Renal cortical epithelial cell (primary cell): Measurements from ENCODE around the gene RTN4RL2. TPM values are rescaled to one million over a fixed set of nuclear protein-coding genes. Genes with fewer than 3 reads are reported as not detected.
A peak's percentile ranks its signal among the peaks of the same experiment; 100 is the strongest.

Experiments used
- DNase-seq: peaks from one replicate; pipeline ENCODE4 v3.0.0-alpha.2; 2011; ENCODE audit warnings: low read depth
- total RNA-seq: library from RNA; depleted of rRNA; stranded (reverse); fragments of >200 nt; gene quantifications from 2 replicates; pipeline ENCODE4 v1.2.3, GENCODE V29; 2014

The RTN4RL2 gene
- total RNA-seq, 1 donor from 2014 or later = 0.05 TPM

GRCh38 chr11:57481315-57481714, 21.0 kb downstream of the RTN4RL2 start:
- DNase-seq = no peak

GRCh38 chr11:57481915-57482781, 21.8 kb downstream of the RTN4RL2 start:
- DNase-seq = no peak

GRCh38 chr11:57482782-57483561, 22.6 kb downstream of the RTN4RL2 start:
- no peak for DNase-seq

- no peak for DNase-seq
Measured at GRCh38 chr11:57483562-57483918, 23.2 kb downstream of the RTN4RL2 start.

GRCh38 chr11:57484141-57484710, 23.9 kb downstream of the RTN4RL2 start:
- no peak for DNase-seq

GRCh38 chr11:57485217-57485990, 25.1 kb downstream of the RTN4RL2 start:
- DNase-seq = no peak

GRCh38 chr11:57487021-57487778, 26.9 kb downstream of the RTN4RL2 start:
- no peak for DNase-seq

GRCh38 chr11:57487920-57488659, 27.8 kb downstream of the RTN4RL2 start:
- DNase-seq = no peak

GRCh38 chr11:57490456-57491248, 30.3 kb downstream of the RTN4RL2 start:
- no peak for DNase-seq

- no peak for DNase-seq
Measured at GRCh38 chr11:57491371-57492061, 31.2 kb downstream of the RTN4RL2 start.

GRCh38 chr11:57493507-57494503, 33.5 kb downstream of the RTN4RL2 start:
- peak; percentile 45 for DNase-seq

GRCh38 chr11:57496109-57496820, 35.9 kb downstream of the RTN4RL2 start:
- no peak for DNase-seq

- no peak for DNase-seq
Measured at GRCh38 chr11:57497303-57498247, 37.2 kb downstream of the RTN4RL2 start.

- no peak for DNase-seq
Measured at GRCh38 chr11:57498540-57498939, 38.2 kb downstream of the RTN4RL2 start.

GRCh38 chr11:57499413-57499982, 39.2 kb downstream of the RTN4RL2 start:
- peak; percentile 64 for DNase-seq
